Endothelial cell of hepatic sinusoid (primary cell): ENCODE data around the gene URGCP.

Source experiments
- in situ Hi-C: cut with HindIII; loops from 2 replicates; pipeline ENCODE4 v1.10.0; 2017; ENCODE audit warnings: low sequenced_read_pairs

The URGCP gene

DNA sequence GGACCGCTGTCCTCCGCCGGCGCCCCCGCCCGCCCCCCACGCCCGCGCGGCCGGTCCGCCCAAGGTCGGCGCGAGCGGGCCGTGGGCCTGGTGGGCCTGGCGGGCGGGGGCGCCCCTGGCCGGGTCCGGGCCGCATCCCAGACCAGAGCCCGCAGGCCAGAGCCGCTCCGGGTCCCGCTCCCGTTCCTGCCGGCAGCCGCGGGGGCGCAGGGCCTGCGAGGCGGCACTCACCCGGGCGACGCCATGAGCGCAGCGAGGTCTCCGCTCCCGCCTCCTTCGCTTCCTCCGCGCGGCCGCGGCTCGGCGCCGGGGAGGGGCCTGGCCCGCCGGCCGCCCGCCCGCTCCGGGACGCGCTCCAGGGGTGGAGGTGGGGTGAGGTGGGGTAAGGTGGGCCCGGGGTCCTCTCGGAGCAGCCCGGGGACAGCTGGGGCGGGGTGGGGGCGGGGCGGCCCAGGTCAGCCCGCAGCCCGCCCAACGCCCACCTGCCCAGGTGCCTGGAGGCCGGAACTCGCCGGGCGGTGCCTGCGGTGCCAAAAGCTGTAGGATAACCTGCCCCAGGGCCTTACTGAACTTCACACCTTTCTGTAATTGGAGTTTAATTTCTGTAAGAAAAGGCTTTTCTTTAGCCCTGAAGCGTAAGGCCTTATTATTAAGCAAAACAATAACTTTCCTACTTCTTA lies at the start of gene URGCP:
Gene URGCP, minus strand, starts transcription at position 266 of the 680 bp plus-strand sequence. Its CDS starts 21 bp downstream, at position 245.
- in situ Hi-C loops, result loop anchor here (5.0 kb wide), 2 partner anchors 34 to 36 kb away; no protein-coding TSS in a partner anchor

DNA sequence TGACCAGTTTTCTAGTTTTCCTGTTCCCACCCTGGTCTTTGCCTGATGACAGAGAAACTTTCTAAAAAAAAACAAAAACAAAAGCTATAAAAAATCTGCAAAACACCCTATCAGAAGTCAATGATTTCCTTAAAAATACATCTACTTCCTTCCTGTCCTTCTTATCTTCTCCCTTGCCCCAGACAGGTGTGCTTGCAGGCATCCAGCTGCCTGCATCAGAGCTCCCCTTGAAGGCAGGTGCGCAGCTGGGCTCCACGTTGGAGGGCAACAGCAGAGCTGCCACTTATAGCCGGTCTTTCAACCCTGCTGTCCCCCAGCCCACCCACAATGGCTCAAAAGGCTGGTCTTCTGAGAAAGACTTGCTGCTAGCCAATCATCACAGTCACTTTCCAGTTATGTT lies 49.6 kb upstream of the URGCP start:
- in situ Hi-C loops, result no loop called here

DNA sequence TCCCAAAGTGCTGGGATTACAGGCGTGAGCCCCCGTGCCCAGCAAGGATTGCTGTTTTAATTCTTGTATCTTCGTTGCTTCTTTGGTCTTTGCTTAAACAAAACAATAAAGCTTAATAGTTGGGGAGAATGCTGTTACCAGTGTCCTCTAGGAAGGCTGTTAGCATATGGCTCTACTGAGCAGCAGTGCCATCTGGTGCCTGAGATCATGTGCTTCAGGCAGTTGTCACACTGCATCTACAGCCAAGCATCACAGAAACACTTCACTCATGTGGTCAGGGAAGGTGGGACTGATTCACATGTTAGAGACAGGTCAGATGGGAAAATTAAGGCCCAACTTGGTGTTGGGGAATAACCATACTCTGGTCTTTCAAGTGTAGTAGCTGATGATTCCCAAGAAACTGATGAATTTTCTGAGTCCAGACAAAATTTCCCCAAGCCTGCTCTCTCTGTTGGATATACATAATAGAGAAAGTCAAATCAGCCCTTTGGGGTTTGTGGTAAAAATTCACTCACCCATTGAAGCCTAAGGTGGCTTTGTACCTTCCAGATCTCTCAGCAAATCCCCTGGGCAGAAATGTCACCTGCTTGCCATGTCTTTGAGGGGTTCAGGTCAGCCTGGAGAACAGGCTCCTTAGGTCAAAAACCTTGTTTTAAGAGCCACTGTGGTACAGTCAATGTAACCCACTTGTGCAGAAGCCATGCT lies 48.3 kb upstream of the URGCP start:
- in situ Hi-C loops, result loop anchor here (5.0 kb wide), 1 partner anchor 107 kb away; no protein-coding TSS in a partner anchor

DNA sequence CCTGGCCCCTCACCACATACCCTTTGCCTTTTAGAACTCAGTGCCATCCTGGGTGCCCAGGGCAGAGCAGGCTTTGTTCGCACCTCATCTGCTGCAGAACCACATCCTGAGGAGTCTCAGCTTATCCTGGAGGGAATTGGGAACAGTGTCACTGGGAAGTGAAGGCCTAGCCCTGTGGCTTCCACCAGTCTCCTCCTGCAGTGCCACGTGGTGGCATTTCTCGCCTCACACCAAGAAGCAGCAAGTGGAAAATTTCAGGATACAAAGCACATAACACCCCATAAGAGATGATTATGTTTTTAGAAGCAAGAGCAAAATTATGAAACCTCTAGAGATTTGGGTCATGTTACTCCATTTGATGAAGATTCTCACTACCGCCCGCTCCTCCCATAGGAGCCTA lies 46.7 kb upstream of the URGCP start:
- in situ Hi-C loops, result loop anchor here (5.0 kb wide), 1 partner anchor 106 kb away; no protein-coding TSS in a partner anchor

GRCh38 chr7:43952028-43952427 lies 45.6 kb upstream of the URGCP start:
- in situ Hi-C loops, result loop anchor here (5.0 kb wide), 1 partner anchor 105 kb away; no protein-coding TSS in a partner anchor

DNA sequence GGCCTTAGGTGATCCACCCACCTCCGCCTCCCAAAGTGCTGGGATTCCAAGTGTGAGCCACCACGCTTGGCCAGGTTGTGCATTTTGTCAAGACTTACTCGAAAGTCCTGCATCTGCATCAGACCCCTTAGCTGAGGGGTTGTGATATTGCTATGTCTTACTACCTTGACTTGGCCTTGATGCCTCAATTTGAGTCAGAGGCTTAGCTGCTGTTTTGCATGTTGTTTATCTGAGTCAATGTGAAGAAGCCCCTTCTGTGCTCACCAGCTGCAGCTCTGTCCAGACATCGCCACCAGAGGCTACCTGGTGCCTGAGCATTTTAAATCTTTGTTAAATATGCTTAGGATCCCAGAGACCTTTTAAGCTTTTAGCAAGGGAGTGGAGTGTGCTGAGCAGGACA lies 37.9 kb upstream of the URGCP start:
- in situ Hi-C loops, result loop anchor here (5.0 to 25.0 kb wide), 2 partner anchors 37 to 382 kb away; partner anchors contain the start of gene URGCP

GRCh38 chr7:43943417-43944187 lies 37.2 kb upstream of the URGCP start:
- in situ Hi-C loops, result loop anchor here (5.0 to 25.0 kb wide), 2 partner anchors 36 to 381 kb away; partner anchors contain the start of gene URGCP

DNA sequence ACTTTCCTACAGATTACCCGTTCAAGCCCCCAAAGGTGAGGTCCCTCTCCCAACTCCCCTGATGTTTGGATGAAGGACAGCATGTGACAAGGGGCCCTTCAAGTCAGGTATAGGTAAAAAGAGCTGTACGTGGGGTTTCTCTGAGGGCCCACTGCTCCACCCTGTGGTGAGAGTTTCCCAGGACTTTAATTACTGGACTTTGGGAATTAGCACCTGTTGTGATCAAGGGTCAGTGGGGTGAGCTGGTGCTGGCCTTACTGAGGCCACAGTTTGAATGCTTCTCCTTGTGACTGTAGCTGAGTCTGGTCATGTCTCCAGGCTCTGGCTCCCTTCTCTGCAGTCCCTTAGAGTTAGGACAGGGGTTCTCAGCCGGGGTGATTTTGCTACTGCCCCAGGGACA lies 36.6 kb upstream of the URGCP start:
- in situ Hi-C loops, result loop anchor here (5.0 to 25.0 kb wide), 2 partner anchors 36 to 381 kb away; partner anchors contain the start of gene URGCP

- in situ Hi-C loops, result loop anchor here (5.0 to 25.0 kb wide), 2 partner anchors 35 to 380 kb away; partner anchors contain the start of gene URGCP
Measured at GRCh38 chr7:43942250-43942649, 35.9 kb upstream of the URGCP start.

- in situ Hi-C loops, result loop anchor here (25.0 kb wide), 1 partner anchor 377 kb away; no protein-coding TSS in a partner anchor
Measured at GRCh38 chr7:43938892-43939482, 32.6 kb upstream of the URGCP start.

GRCh38 chr7:43937444-43937843 lies 31.0 kb upstream of the URGCP start:
- in situ Hi-C loops, result loop anchor here (25.0 kb wide), 1 partner anchor 375 kb away; no protein-coding TSS in a partner anchor

- in situ Hi-C loops, result loop anchor here (25.0 kb wide), 1 partner anchor 372 kb away; no protein-coding TSS in a partner anchor
Measured at GRCh38 chr7:43933902-43934560, 27.6 kb upstream of the URGCP start.

DNA sequence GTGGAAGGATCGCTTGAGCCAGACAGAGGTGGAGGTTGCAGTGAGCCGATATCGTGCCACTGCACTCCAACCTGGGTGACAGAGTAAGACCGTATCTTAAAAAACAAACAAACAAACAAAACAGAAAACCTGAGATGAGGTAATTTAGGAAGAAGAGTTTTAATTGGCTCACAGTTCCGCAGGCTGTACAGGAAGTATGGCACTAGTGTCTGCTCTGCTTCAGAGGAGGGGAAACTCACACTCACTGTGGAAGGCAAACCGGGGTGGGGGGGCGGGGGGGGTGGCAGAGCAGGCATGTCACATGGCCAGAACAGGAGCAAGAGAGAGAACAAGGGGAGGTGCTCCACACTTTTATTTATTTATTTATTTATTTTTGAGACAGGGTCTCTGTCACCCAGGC lies 24.9 kb upstream of the URGCP start:
- in situ Hi-C loops, result loop anchor here (25.0 kb wide), 1 partner anchor 369 kb away; no protein-coding TSS in a partner anchor

- in situ Hi-C loops, result loop anchor here (25.0 kb wide), 1 partner anchor 367 kb away; no protein-coding TSS in a partner anchor
Measured at GRCh38 chr7:43929529-43930457, 23.4 kb upstream of the URGCP start.

- in situ Hi-C loops, result loop anchor here (25.0 kb wide), 1 partner anchor 366 kb away; no protein-coding TSS in a partner anchor
Measured at GRCh38 chr7:43927810-43928209, 21.4 kb upstream of the URGCP start.

DNA sequence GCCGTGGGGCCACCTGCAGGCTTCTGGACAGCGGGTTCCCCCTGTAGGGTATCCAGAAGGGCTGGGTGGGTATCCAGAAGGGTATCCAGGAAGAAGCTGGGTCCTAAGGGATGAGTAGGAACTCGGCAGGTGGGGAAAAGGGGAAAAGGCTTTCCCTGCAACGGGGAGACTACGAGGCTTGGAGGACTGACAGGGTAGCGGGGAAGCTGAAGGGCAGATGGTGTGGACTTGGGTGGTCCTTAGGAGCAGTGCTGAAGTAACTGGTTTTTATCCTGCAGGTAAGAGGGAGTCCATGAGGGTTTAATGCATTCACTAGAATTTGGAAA lies 20.4 kb upstream of the URGCP start:
- in situ Hi-C loops, result loop anchor here (25.0 kb wide), 1 partner anchor 364 kb away; no protein-coding TSS in a partner anchor

GRCh38 chr7:43925984-43926797 lies 19.8 kb upstream of the URGCP start, which contains the start of gene UBE2D4:
UBE2D4 (plus strand) TSS chr7:43926436; CDS start chr7:43926533, 97 bp downstream.
- in situ Hi-C loops, result loop anchor here (25.0 kb wide), 1 partner anchor 364 kb away; no protein-coding TSS in a partner anchor

GRCh38 chr7:43922726-43923125 lies 16.3 kb upstream of the URGCP start:
- in situ Hi-C loops, result no loop called here
